NCI-H2107 (cell line): ENCODE results near the gene TEPSIN.

Experiments
- DNase-seq: peaks from one replicate; lab custom pipeline; 2025; lab: John Stamatoyannopoulos, UW

TEPSIN gene

GRCh38 chr17:81270279-81270678 lies 31.4 kb upstream of the TEPSIN start:
- DNase-seq: no peak

- DNase-seq: no peak
Observed at GRCh38 chr17:81267390-81268067, 28.7 kb upstream of the TEPSIN start.

- DNase-seq: no peak
Observed at GRCh38 chr17:81265576-81265975, 26.7 kb upstream of the TEPSIN start.

- no peak for DNase-seq
Observed at GRCh38 chr17:81264640-81265039, 25.8 kb upstream of the TEPSIN start.

GRCh38 chr17:81263371-81264181 lies 24.7 kb upstream of the TEPSIN start:
- DNase-seq: no peak

GRCh38 chr17:81261582-81262336 lies 22.9 kb upstream of the TEPSIN start:
- no peak for DNase-seq

- no peak for DNase-seq
Observed at GRCh38 chr17:81261096-81261495, 22.2 kb upstream of the TEPSIN start.

GRCh38 chr17:81260641-81261040 lies 21.8 kb upstream of the TEPSIN start:
- DNase-seq: no peak

- no peak for DNase-seq
Observed at GRCh38 chr17:81260171-81260570, 21.3 kb upstream of the TEPSIN start.

- DNase-seq: no peak
Observed at GRCh38 chr17:81259058-81259605, 20.3 kb upstream of the TEPSIN start.

- no peak for DNase-seq
Observed at GRCh38 chr17:81258292-81258691, 19.4 kb upstream of the TEPSIN start.

- no peak for DNase-seq
Observed at GRCh38 chr17:81257533-81257932, 18.7 kb upstream of the TEPSIN start.

- DNase-seq: no peak
Observed at GRCh38 chr17:81256616-81257015, 17.8 kb upstream of the TEPSIN start.

GRCh38 chr17:81254955-81255717 lies 16.3 kb upstream of the TEPSIN start:
- peak; percentile 68 for DNase-seq

- no peak for DNase-seq
Observed at GRCh38 chr17:81253358-81254131, 14.7 kb upstream of the TEPSIN start.

GRCh38 chr17:81252987-81253329 lies 14.1 kb upstream of the TEPSIN start:
- no peak for DNase-seq

GRCh38 chr17:81252326-81252986 lies 13.6 kb upstream of the TEPSIN start:
- DNase-seq: no peak

- DNase-seq: peak; percentile 83
Observed at GRCh38 chr17:81251709-81252301, 12.9 kb upstream of the TEPSIN start.

GRCh38 chr17:81251094-81251708 lies 12.3 kb upstream of the TEPSIN start:
- no peak for DNase-seq
